Stimulated activated CD4-positive, alpha-beta T cell treated with anti-CD3 and anti-CD28 coated beads, Interleukin-4, amount 100 ng/mL, for 24 hours (primary cell): ENCODE data around the gene PCDHGB3.
"Not testable (repeated sequence)": the region's sequence is repeated elsewhere in the genome, so short reads cannot be mapped to it uniquely, and the experiment has no call there.

Experiments used
- DNase-seq: peaks from one replicate; pipeline ENCODE4 v3.0.0-alpha.2; 2020

The PCDHGB3 gene

DNA sequence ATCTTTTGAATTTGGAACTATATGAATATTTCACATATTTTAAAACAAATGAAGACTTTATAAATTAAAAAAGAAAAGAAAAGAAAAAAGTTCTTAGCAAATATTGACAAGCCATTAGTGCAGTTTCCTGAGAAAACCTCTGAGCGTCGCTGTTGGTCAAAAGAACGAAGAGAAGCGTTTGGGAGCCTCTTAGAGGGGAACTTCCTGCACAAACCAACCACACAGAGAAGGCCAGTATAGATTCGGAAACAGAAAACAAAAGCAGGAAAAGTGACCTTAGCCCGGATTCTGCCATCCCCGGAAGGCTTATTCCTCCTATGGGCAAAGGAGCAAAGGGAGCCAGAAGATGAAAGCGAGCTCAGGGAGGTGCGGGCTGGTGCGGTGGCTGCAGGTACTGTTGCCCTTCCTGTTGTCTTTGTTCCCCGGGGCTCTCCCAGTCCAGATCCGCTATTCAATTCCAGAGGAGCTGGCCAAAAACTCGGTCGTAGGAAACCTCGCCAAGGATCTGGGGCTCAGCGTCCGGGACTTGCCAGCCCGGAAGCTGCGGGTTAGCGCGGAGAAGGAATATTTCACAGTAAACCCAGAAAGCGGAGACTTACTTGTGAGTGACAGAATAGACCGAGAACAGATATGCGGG, 10.1 kb upstream of the PCDHGB3 start, which contains the start of gene PCDHGB2:
TSS of gene PCDHGB2 (plus strand) at position 205 of the 637 bp plus-strand sequence. CDS start at position 347, 142 bp downstream.
- DNase-seq: no peak

DNA sequence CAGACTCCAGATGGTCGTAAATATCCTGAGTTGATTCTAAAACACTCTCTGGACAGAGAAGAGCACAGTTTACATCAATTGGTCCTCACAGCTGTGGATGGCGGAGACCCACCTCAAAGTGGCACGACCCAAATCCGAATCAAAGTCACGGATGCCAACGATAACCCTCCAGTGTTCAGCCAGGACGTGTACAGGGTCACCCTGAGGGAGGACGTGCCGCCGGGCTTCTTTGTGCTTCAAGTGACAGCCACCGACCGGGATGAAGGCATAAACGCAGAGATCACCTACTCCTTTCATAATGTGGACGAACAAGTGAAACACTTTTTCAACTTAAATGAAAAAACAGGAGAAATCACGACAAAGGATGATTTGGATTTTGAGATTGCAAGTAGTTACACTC, 9.4 kb upstream of the PCDHGB3 start:
- no peak for DNase-seq

DNA sequence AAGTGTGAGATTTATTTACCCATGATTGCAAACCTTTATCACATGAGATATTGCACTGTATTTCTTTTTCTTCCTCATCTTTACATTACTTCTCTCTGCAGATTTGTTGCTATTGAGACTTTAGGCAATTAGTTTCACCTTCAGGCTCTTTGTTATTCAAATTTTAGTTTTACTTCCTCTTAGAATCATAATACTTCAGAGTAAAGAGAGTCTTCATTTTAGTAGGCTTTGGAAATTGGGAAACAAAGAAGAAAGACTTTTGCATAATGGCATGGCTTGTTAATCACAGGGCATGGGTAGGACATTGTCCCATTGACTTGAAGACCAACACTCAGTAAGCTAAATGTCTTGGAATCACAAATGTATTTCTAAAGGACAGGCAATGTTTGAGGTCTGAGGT, 7.3 kb upstream of the PCDHGB3 start:
- no peak for DNase-seq

DNA sequence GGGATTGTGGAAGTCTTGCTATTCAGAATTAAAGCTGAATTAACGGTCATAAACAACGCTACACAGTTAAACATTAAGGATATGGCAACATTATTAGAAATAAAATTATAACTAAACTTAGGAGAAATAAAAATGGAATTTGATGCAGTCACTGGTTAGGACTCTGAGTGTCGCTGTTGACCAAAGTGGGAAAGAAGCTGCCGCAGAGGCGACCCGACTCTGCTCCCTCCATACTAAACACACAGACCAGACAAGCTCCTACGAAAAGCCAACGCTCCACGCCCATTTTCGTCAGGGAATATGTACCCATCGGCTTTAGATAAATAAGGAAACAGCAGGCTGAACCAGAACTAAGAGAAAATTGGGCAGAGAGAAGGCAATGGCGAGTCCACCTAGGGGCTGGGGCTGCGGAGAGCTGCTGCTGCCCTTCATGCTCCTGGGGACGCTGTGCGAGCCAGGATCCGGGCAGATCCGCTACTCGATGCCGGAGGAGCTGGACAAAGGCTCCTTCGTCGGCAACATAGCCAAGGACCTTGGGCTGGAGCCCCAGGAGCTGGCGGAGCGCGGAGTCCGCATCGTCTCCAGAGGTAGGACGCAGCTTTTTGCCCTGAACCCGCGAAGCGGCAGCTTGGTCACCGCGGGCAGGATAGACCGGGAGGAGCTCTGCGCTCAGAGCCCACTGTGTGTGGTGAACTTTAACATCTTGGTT, 5.9 kb upstream of the PCDHGB3 start, which contains the start of gene PCDHGA5:
TSS of gene PCDHGA5 (plus strand) at position 211 of the 709 bp plus-strand sequence. CDS start at position 380, 169 bp downstream.
- DNase-seq: no peak

DNA sequence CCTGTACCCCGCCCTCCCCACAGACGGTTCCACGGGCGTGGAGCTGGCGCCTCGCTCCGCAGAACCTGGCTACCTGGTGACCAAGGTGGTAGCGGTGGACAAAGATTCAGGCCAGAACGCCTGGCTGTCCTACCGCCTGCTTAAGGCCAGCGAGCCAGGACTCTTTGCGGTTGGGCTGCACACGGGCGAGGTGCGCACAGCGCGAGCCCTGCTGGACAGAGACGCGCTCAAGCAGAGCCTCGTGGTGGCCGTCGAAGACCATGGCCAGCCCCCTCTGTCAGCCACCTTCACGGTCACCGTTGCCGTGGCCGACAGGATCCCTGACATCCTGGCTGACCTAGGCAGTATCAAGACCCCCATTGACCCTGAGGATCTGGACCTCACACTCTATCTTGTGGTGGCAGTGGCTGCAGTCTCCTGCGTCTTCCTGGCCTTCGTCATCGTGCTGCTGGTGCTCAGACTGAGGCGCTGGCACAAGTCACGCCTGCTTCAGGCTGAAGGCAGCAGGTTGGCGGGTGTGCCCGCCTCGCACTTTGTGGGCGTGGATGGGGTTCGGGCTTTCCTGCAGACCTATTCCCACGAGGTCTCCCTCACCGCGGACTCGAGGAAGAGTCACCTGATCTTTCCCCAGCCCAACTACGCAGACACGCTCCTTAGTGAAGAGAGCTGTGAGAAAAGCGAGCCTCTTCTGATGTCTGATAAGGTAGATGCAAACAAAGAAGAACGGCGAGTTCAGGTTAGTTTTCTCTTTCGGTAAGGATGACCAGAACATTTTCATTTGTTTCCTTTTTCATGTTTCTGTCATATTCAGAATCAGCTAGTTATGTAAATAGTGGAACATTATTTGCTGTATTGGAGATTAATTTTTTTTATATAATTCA, 3.8 kb upstream of the PCDHGB3 start:
- DNase-seq: no peak

GRCh38 chr5:141371572-141372475, 1.8 kb downstream of the PCDHGB3 start:
- no peak for DNase-seq

DNA sequence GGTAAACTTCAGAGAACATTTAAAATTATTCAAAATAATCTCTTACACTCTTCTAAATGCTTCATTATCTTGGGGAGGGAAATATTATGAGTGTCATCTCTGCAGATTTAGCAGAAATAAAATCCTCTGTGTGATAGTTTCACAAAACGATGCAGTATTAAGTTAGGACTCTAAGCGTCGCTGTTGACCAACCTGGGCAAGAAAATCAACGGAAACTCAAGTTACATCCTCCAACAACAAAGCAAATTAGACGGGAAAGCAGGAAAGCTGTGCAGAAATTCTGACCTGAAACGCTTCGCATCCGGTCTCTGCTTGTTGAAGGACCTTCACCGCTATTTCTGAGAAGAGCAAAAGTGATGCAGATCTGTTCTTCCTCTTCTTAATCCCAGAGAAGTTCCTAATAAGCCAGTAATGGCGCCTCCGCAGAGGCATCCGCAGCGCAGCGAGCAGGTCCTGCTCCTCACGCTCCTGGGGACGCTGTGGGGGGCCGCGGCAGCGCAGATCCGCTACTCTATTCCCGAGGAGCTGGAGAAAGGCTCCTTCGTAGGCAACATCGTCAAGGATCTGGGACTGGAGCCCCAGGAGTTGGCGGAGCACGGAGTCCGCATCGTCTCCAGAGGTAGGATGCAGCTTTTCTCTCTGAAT, 3.8 kb downstream of the PCDHGB3 start, which contains the start of gene PCDHGA6:
TSS of gene PCDHGA6 (plus strand) at position 219 of the 645 bp plus-strand sequence. CDS start at position 412, 193 bp downstream.
- no peak for DNase-seq

- DNase-seq: no peak
Measured at GRCh38 chr5:141374627-141375026, 4.6 kb downstream of the PCDHGB3 start.

DNA sequence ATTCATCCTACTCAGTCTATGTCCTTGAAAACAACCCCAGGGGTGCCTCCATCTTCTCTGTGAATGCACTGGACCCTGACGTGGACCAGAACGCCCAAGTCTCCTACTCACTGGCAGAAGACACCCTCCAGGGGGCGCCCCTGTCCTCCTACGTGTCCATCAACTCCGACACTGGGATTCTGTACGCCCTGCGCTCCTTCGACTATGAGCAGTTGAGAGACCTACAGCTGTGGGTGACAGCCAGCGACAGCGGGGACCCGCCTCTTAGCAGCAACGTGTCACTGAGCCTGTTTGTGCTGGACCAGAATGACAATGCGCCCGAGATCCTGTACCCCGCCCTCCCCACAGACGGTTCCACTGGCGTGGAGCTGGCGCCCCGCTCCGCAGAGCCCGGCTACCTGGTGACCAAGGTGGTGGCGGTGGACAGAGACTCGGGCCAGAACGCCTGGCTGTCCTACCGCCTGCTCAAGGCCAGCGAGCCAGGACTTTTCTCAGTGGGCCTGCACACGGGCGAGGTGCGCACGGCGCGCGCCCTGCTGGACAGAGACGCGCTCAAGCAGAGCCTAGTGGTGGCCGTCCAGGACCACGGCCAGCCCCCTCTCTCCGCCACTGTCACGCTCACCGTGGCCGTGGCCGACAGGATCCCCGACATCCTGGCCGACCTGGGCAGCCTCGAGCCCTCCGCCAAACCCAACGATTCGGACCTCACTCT, 5.6 kb downstream of the PCDHGB3 start:
- DNase-seq: not testable (repeated sequence)

- no peak for DNase-seq
Measured at GRCh38 chr5:141382469-141383294, 12.6 kb downstream of the PCDHGB3 start, which contains the start of gene PCDHGA7. Gene PCDHGA7, plus strand, starts transcription at chr5:141382742. Its CDS starts 158 bp downstream, at chr5:141382900.

- no peak for DNase-seq
Measured at GRCh38 chr5:141383345-141383744, 13.3 kb downstream of the PCDHGB3 start.

DNA sequence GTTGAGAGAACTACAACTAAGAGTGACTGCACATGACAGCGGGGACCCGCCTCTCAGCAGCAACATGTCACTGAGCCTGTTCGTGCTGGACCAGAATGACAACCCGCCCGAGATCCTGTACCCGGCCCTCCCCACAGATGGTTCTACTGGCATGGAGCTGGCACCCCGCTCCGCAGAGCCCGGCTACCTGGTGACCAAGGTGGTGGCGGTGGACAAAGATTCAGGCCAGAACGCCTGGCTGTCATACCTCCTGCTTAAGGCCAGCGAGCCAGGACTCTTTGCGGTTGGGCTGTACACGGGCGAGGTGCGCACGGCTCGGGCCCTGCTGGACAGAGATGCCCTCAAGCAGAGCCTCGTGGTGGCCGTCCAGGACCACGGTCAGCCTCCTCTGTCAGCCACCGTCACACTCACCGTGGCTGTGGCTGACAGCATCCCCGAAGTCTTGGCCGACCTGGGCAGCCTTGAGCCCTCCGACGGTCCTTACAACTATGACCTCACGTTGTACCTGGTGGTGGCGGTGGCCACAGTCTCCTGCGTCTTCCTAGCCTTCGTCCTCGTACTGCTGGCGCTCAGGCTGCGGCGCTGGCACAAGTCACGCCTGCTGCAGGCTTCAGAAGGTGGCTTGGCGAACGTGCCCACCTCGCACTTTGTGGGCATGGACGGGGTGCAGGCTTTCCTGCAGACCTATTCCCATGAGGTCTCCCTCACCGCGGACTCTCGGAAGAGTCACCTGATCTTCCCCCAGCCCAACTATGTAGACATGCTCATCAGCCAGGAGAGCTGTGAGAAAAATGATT, 14.6 kb downstream of the PCDHGB3 start:
- no peak for DNase-seq

DNA sequence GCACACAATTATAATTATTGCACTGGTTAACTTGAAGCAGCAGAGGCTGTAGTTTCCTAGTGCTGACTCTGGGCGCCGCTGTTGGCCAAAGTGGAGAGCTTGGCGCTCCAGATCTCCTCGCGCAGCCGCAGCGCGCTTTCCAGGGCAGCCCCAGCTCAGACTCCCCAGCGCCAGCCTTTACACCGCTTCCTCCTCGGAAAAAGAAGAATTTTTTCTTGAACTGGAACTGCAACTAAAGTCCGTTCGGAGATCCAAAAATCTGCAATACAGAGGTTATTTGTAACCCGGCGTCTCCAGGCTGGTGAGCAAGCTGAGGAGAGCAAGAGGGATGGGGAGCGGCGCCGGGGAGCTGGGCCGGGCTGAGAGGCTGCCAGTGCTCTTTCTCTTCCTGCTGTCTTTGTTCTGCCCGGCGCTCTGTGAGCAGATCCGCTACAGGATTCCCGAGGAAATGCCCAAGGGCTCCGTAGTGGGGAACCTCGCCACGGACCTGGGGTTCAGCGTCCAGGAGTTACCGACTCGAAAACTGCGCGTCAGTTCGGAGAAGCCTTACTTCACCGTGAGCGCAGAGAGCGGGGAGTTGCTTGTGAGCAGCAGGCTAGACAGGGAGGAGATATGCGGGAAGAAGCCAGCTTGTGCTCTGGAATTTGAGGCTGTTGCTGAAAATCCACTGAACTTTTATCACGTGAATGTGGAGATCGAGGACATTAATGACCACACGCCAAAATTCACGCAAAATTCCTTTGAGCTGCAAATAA, 17.7 kb downstream of the PCDHGB3 start, which contains the start of gene PCDHGB4:
TSS of gene PCDHGB4 (plus strand) at position 142 of the 755 bp plus-strand sequence. CDS start at position 329, 187 bp downstream.
- not testable (repeated sequence) for DNase-seq

DNA sequence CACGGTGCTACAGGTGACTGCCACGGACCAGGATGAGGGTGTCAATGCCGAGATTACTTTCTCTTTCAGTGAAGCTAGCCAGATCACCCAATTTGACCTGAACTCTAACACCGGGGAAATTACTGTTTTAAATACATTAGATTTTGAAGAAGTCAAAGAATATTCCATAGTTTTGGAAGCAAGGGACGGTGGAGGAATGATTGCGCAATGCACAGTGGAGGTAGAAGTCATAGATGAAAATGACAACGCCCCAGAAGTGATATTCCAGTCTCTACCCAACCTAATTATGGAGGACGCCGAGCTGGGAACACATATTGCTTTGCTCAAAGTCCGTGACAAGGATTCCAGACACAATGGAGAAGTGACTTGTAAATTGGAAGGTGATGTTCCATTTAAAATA, 18.6 kb downstream of the PCDHGB3 start:
- no peak for DNase-seq

- no peak for DNase-seq
Measured at GRCh38 chr5:141389153-141390042, 19.4 kb downstream of the PCDHGB3 start.

DNA sequence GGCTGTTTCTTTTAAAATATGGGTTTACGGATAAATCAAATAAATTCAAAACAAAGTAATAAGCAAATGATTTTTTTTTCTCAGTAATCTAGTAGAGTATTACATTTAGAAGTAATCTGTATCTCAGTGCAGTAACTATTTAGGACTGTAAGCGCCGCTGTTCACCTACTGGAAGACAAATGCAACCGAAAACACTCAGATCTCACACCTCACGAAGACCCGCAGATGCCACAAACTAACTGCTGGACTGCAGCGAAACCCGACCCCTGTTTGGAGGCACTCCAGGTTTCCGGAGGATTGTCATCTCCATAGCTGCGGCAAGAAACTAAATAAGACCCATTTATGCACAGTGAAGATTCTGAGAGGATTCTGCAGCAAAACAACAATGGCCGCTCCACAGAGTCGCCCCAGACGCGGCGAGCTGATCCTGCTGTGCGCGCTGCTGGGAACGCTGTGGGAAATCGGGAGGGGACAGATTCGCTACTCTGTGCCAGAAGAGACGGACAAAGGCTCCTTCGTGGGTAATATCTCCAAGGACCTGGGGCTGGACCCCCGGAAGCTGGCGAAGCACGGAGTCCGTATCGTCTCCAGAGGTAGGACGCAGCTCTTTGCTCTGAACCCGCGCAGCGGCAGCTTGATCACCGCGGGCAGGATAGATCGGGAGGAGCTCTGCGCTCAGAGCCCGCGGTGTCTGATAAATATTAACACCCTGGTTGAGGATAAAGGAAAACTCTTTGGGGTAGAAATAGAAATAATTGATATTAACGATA, 22.6 kb downstream of the PCDHGB3 start, which contains the start of gene PCDHGA8:
TSS of gene PCDHGA8 (plus strand) at position 205 of the 770 bp plus-strand sequence. CDS start at position 386, 181 bp downstream.
- DNase-seq: no peak
